HepG2 (cell line): Measurements from ENCODE around the gene MICB. TPM values are rescaled to one million over a fixed set of nuclear protein-coding genes. Genes with fewer than 3 reads are reported as not detected.

Experiments used
- AHR ChIP-seq: IDR thresholded peaks from 2 replicates; pipeline ENCODE4 v1.6.1; 2018; ENCODE audit warnings: missing genetic modification reagents, missing compliant biosample characterization
- ARID3A ChIP-seq: IDR thresholded peaks from 2 replicates; pipeline ENCODE4 v1.6.1; 2012; ENCODE audit warnings: low read depth, low read length, improper control_type of control experiment
- CAMTA2 ChIP-seq: sonication (generic); formaldehyde crosslinking; IDR thresholded peaks from 2 replicates; pipeline ENCODE4 v1.4.0; 2020; ENCODE audit warnings: mild to moderate bottlenecking, missing genetic modification reagents, borderline replicate concordance
- DDIT3 ChIP-seq: sonication (generic); formaldehyde crosslinking; IDR thresholded peaks from 2 replicates; pipeline ENCODE4 v1.4.0; 2020; ENCODE audit warnings: mild to moderate bottlenecking, missing genetic modification reagents
- FOSL1 ChIP-seq: sonication (generic); formaldehyde crosslinking; IDR thresholded peaks from 2 replicates; pipeline ENCODE4 v1.9.0; 2021; ENCODE audit warnings: missing genetic modification reagents, borderline replicate concordance
- GZF1 ChIP-seq: sonication (generic); formaldehyde crosslinking; IDR thresholded peaks from 2 replicates; pipeline ENCODE4 v1.5.1; 2020; ENCODE audit warnings: mild to moderate bottlenecking, missing genetic modification reagents
- HDAC6 ChIP-seq: fragments of 200-600 bp; sonication (generic); IDR thresholded peaks from 2 replicates; pipeline ENCODE4 v1.7.0; 2017; ENCODE audit warnings: mild to moderate bottlenecking, antibody characterized with exemption, low read length, low read depth
- HNRNPL ChIP-seq: fragments of 200-400 bp; formaldehyde crosslinking; IDR thresholded peaks from 2 replicates; pipeline ENCODE4 v1.6.1; 2017; ENCODE audit warnings: mild to moderate bottlenecking, low read depth, low read length
- KDM5A ChIP-seq: fragments of 200-600 bp; sonication (generic); IDR thresholded peaks from 2 replicates; pipeline ENCODE4 v1.7.0; 2018; ENCODE audit warnings: antibody characterized with exemption, mild to moderate bottlenecking, low read length, borderline replicate concordance
- KMT2B ChIP-seq: IDR thresholded peaks from 2 replicates; pipeline ENCODE4 v1.6.1; 2016; ENCODE audit warnings: missing genetic modification reagents, missing compliant biosample characterization
- MTA1 ChIP-seq: sonication (generic); formaldehyde crosslinking; IDR thresholded peaks from 2 replicates; pipeline ENCODE4 v1.4.0; 2020; ENCODE audit warnings: missing genetic modification reagents, mild to moderate bottlenecking, borderline replicate concordance
- MXD4 ChIP-seq: IDR thresholded peaks from 2 replicates; pipeline ENCODE4 v1.6.1; 2016; ENCODE audit warnings: mild to moderate bottlenecking, missing biosample characterization, missing genetic modification reagents
- NFE2L1 ChIP-seq: sonication (generic); formaldehyde crosslinking; IDR thresholded peaks from 2 replicates; pipeline ENCODE4 v1.4.0; 2020; ENCODE audit warnings: missing genetic modification reagents, mild to moderate bottlenecking, borderline replicate concordance
- NR0B2 ChIP-seq: sonication (generic); formaldehyde crosslinking; IDR thresholded peaks from 2 replicates; pipeline ENCODE4 v1.4.0; 2020; ENCODE audit warnings: mild to moderate bottlenecking, missing genetic modification reagents
- NR2F2 ChIP-seq: IDR thresholded peaks from 2 replicates; pipeline ENCODE4 v1.6.1; 2012; ENCODE audit warnings: low read depth, inconsistent platforms, borderline replicate concordance
- NRL ChIP-seq: sonication (generic); formaldehyde crosslinking; IDR thresholded peaks from 2 replicates; pipeline ENCODE4 v1.5.0; 2020; ENCODE audit warnings: missing genetic modification reagents, mild to moderate bottlenecking, moderate library complexity, borderline replicate concordance
- REPIN1 ChIP-seq: sonication (generic); formaldehyde crosslinking; IDR thresholded peaks from 2 replicates; pipeline ENCODE4 v1.8.0; 2022; ENCODE audit warnings: missing genetic modification reagents, low read depth, mild to moderate bottlenecking, borderline replicate concordance
- RFXANK ChIP-seq: IDR thresholded peaks from 2 replicates; pipeline ENCODE4 v1.6.1; 2016
- STAT5B ChIP-seq: sonication (generic); formaldehyde crosslinking; IDR thresholded peaks from 2 replicates; pipeline ENCODE4 v1.4.0; 2020; ENCODE audit warnings: missing genetic modification reagents
- TBP ChIP-seq: sonication (generic); formaldehyde crosslinking; IDR thresholded peaks from 2 replicates; pipeline ENCODE4 v1.5.0; 2020; ENCODE audit warnings: missing genetic modification reagents
- ZBTB21 ChIP-seq: sonication (generic); formaldehyde crosslinking; IDR thresholded peaks from 2 replicates; pipeline ENCODE4 v1.4.0; 2020; ENCODE audit warnings: missing genetic modification reagents
- ZNF280B ChIP-seq: sonication (generic); formaldehyde crosslinking; IDR thresholded peaks from 2 replicates; pipeline ENCODE4 v1.5.0; 2020; ENCODE audit warnings: missing genetic modification reagents, mild to moderate bottlenecking, borderline replicate concordance
- ZNF678 ChIP-seq: sonication (generic); formaldehyde crosslinking; IDR thresholded peaks from 2 replicates; pipeline ENCODE4 v1.4.0; 2020; ENCODE audit warnings: mild to moderate bottlenecking, missing genetic modification reagents
- ZUFSP ChIP-seq: sonication (generic); formaldehyde crosslinking; IDR thresholded peaks from 2 replicates; pipeline ENCODE4 v1.9.0; 2021; ENCODE audit warnings: missing genetic modification reagents, mild to moderate bottlenecking, borderline replicate concordance
- polyA plus RNA-seq, 8 experiments: library from polyadenylated mRNA; depleted of rRNA in 3 of 8; stranded (reverse) in 7 of 8; unstranded in 1 of 8; fragments of >200 nt; fragmentation: Illumina TruSeq in 4 of 8; extraction: Trizol in 4 of 8; gene quantifications; 2 replicates each; pipeline versions ENCODE4 v1.2.1 to v1.2.3, GENCODE V29; 2011 to 2016; ENCODE audit warnings: low read depth in 4 of 8, missing spikeins in 1 of 8, mixed read lengths in 1 of 8; ENCODE audit not compliant: insufficient read depth in 1 of 8
- total RNA-seq, 5 experiments: library from RNA; depleted of rRNA; stranded (reverse); fragments of >200 nt; fragmentation: Illumina TruSeq; extraction: Trizol; gene quantifications; 2 replicates each; pipeline ENCODE4 v1.2.3, GENCODE V29; 2016; ENCODE audit warnings: low read depth in 1 of 5

MICB gene
- total and polyA plus RNA-seq, 2 of the 13 experiments (the other 11 are each of a cell fraction or from before 2014, with no cell fraction given): 12.5 to 12.8 TPM

GRCh38 chr6:31497531-31498476 lies at the start of gene MICB (continued):
- no peak for TF ChIP-seq ARID3A
- no peak for TF ChIP-seq MTA1 (CRISPR knock-in tag)
- TF ChIP-seq HDAC6: no peak
- TF ChIP-seq REPIN1: no peak
- TF ChIP-seq GZF1: no peak
- no peak for TF ChIP-seq NR2F2
- no peak for TF ChIP-seq ZBTB21 (CRISPR knock-in tag)
- TF ChIP-seq KMT2B (CRISPR knock-in tag): no peak
- no peak for TF ChIP-seq ZNF280B (CRISPR knock-in tag)
- no peak for TF ChIP-seq KDM5A
- TF ChIP-seq RFXANK (CRISPR knock-in tag): no peak
- no peak for TF ChIP-seq ZUFSP (CRISPR knock-in tag)
- no peak for TF ChIP-seq AHR (CRISPR knock-in tag)
- TF ChIP-seq NFE2L1 (CRISPR knock-in tag): no peak
- TF ChIP-seq NR0B2 (CRISPR knock-in tag): 0 out of 2 replicates have a peak, but pooled peaks have one; percentile 54
- 0 out of 2 replicates have a peak, but pooled peaks have one; percentile 53 for TF ChIP-seq ZNF678 (CRISPR knock-in tag)
- TF ChIP-seq STAT5B (CRISPR knock-in tag): no peak
- TF ChIP-seq CAMTA2 (CRISPR knock-in tag): no peak
- TF ChIP-seq TBP (CRISPR knock-in tag): no peak
- TF ChIP-seq NRL (CRISPR knock-in tag): peak; percentile 84; the same call in 1 of the 2 replicates
- no peak for TF ChIP-seq MXD4 (CRISPR knock-in tag)
- TF ChIP-seq FOSL1 (CRISPR knock-in tag): no peak
- no peak for TF ChIP-seq DDIT3 (CRISPR knock-in tag)
- no peak for TF ChIP-seq HNRNPL
